ENCODE data around the gene GPC6.

- TF ChIP-seq ARNT (IDR thresholded peaks at IDR 0.05) (no peak), NFRKB (IDR thresholded peaks at IDR 0.05) (no peak), FOXA1 (IDR thresholded peaks at IDR 0.05) (no peak), SUZ12 (IDR thresholded peaks at IDR 0.05) (no peak), CTBP1 (IDR thresholded peaks at IDR 0.05; ENCODE audit: borderline replicate concordance) (no peak), FOXM1 (IDR thresholded peaks at IDR 0.05; ENCODE audit: borderline replicate concordance) (no peak), SP1 (IDR thresholded peaks at IDR 0.05) (no peak), ELF4 (IDR thresholded peaks at IDR 0.05) (no peak), BHLHE40 (IDR thresholded peaks at IDR 0.05; ENCODE audit: borderline replicate concordance) (no peak)
These were observed 583.7 kb downstream of the GPC6 start for GRCh38 chr13:93810264-93810663.
